ENCODE data around the gene NAA30. TPM values are rescaled to one million over a fixed set of nuclear protein-coding genes. Genes with fewer than 3 reads are reported as not detected.

The NAA30 gene
- total RNA-seq, 1 donor from 2014 or later: 15.1 TPM

DNA sequence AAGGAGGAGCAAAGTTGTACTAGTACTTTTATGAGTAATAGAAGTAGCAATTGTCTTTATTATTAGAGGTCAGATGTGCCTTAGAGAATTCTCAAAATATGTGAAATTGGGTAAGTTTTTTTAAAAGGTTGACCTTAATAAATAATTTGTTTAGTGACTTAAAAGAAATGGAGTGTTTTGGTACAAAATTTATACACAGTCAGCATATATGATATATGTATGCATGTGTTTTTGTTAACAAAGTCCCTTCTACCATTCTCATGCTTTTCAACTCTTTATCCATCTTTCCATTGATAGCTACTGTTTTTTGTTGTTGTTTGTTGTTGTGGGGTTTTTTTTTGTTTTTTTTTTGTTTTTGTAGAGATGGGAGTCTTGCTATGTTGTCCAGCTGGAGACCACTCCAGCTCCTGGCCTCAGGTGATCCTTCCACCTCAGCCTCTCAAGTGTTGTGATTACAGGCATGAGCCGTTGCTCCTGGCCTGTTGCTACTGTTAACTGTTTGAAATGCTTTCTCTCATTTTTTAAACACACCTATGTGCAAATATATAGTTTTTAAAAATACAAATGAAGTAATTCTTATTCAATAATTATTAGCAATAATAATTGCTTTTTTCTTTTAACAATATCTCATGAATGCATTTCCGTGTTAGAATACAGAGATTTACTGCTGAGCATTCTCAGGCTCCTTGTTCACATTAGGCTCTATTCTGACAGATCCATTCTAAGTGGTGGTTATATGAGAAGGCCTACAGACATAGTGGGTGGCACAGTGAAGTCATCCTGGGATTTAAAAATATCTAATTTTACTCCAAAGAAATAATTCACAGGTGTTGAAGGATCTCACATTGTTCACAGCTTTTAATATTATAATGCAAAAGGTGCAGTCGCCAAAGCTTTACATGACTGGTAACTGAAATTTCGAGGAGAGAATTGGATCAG is 10.4 kb downstream of the NAA30 start:
- peaks cover 52% of the 10 kb centered on the region for H3K36me3 Mint-ChIP-seq (ENCODE audit: unreplicated experiment)

DNA sequence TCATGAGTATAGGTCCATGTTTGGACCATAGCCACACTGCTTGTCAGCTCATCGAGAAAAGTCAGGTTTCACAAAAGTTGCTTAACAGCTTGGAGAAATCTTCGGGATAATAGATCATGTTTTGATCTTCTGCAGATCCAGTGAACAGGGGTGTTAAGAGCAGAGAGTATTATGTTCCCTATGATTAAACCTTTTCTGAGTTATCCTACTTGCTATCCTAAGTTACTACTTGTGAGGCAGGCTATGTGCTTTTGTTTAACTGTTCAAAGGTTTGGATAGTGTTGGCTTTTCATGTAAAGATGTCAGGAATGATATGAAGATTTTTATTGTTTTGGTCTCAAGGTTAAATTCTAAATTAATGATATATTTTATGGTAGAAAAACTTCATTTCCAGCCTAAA is 11.1 kb downstream of the NAA30 start:
- Mint-ChIP-seq H3K36me3 (ENCODE audit: unreplicated experiment) (peaks cover 49% of the 10 kb centered on the region), H3K9me3 (ENCODE audit: unreplicated experiment) (no peaks in the 10 kb centered on the region), H3K4me3 (ENCODE audit: unreplicated experiment) (no peak overlapping the region), H3K27ac (ENCODE audit: unreplicated experiment) (no peak overlapping the region), H3K4me1 (ENCODE audit: unreplicated experiment) (peaks cover 9% of the 10 kb centered on the region), H3K27me3 (ENCODE audit: unreplicated experiment) (no peaks in the 10 kb centered on the region)
- no peak for DNase-seq (ENCODE audit: extremely low spot score, unreplicated experiment)
- TF ChIP-seq, protein P1, sequence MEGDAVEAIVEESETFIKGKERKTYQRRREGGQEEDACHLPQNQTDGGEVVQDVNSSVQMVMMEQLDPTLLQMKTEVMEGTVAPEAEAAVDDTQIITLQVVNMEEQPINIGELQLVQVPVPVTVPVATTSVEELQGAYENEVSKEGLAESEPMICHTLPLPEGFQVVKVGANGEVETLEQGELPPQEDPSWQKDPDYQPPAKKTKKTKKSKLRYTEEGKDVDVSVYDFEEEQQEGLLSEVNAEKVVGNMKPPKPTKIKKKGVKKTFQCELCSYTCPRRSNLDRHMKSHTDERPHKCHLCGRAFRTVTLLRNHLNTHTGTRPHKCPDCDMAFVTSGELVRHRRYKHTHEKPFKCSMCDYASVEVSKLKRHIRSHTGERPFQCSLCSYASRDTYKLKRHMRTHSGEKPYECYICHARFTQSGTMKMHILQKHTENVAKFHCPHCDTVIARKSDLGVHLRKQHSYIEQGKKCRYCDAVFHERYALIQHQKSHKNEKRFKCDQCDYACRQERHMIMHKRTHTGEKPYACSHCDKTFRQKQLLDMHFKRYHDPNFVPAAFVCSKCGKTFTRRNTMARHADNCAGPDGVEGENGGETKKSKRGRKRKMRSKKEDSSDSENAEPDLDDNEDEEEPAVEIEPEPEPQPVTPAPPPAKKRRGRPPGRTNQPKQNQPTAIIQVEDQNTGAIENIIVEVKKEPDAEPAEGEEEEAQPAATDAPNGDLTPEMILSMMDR (IDR thresholded peaks at IDR 0.05): no peak

More for the DNA sequence above, 10.4 kb downstream of the NAA30 start:
- TF ChIP-seq, protein P1 (IDR thresholded peaks at IDR 0.05): no peak
- H3K4me1 Mint-ChIP-seq (ENCODE audit: unreplicated experiment): peaks cover 12% of the 10 kb centered on the region
- H3K27me3 Mint-ChIP-seq (ENCODE audit: unreplicated experiment): no peaks in the 10 kb centered on the region
- H3K9me3 Mint-ChIP-seq (ENCODE audit: unreplicated experiment): no peaks in the 10 kb centered on the region
- no peak overlapping the region for H3K27ac Mint-ChIP-seq (ENCODE audit: unreplicated experiment)
- DNase-seq (ENCODE audit: extremely low spot score, unreplicated experiment): no peak
- no peak overlapping the region for H3K4me3 Mint-ChIP-seq (ENCODE audit: unreplicated experiment)

DNA sequence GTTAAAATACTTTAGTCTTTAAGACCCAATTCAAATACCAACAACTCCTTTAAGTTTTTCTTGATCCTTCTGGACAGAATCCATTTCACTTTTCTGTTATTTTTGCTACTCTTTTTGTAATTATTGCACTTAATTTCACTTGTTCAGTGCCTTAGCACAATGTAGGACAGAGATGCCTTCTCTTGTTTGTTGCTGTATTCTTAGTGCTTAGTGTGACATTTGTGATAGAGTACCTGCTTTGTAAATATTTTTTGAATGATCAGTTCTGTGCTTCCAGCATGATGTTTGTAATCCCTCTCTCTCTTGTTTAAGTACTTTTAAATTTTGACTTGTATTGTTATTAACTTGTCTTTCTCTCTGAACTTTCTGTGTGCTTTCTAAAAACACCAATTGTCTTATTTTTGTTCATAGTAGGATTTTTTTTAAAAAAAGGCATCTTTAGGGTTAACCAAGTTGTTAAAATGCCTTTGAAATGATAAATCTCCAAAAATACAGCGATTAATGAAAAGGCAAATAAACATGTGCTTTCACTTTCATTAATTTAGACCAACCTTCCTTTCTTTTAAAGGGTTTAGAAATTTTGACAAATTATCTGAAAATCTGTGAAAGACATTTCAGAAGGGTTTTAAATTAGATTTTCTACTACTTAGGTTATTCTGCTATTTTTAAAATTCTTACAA is 11.9 kb downstream of the NAA30 start:
- Mint-ChIP-seq H3K36me3 (ENCODE audit: unreplicated experiment) (peaks cover 47% of the 10 kb centered on the region), H3K27me3 (ENCODE audit: unreplicated experiment) (no peaks in the 10 kb centered on the region), H3K4me3 (ENCODE audit: unreplicated experiment) (no peak overlapping the region), H3K4me1 (ENCODE audit: unreplicated experiment) (peaks cover 6% of the 10 kb centered on the region), H3K27ac (ENCODE audit: unreplicated experiment) (peak overlapping the region; percentile 3), H3K9me3 (ENCODE audit: unreplicated experiment) (no peaks in the 10 kb centered on the region)
- no peak for DNase-seq (ENCODE audit: extremely low spot score, unreplicated experiment)
- TF ChIP-seq, protein P1 (IDR thresholded peaks at IDR 0.05): no peak

DNA sequence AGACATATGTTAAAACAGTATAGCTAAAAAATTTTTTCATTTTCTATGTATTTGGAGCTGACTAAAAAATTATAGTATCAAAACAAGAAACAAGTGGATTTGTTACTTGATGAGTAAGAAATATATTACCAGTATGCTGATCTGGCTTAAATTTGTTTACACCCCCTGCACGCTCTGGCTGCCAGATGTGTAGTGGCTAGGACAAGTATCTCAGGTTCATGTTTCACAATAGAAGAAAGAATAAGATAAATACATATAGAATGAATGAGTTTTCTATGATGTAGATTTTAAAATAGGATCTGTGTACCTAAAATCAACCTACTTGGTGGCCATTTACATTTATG is 13.1 kb downstream of the NAA30 start:
- Mint-ChIP-seq H3K27ac (ENCODE audit: unreplicated experiment) (no peak overlapping the region), H3K4me1 (ENCODE audit: unreplicated experiment) (peaks cover 6% of the 10 kb centered on the region), H3K9me3 (ENCODE audit: unreplicated experiment) (no peaks in the 10 kb centered on the region), H3K36me3 (ENCODE audit: unreplicated experiment) (peaks cover 54% of the 10 kb centered on the region), H3K4me3 (ENCODE audit: unreplicated experiment) (no peak overlapping the region), H3K27me3 (ENCODE audit: unreplicated experiment) (no peaks in the 10 kb centered on the region)
- no peak for DNase-seq (ENCODE audit: extremely low spot score, unreplicated experiment)
- TF ChIP-seq, protein P1 (IDR thresholded peaks at IDR 0.05): no peak

DNA sequence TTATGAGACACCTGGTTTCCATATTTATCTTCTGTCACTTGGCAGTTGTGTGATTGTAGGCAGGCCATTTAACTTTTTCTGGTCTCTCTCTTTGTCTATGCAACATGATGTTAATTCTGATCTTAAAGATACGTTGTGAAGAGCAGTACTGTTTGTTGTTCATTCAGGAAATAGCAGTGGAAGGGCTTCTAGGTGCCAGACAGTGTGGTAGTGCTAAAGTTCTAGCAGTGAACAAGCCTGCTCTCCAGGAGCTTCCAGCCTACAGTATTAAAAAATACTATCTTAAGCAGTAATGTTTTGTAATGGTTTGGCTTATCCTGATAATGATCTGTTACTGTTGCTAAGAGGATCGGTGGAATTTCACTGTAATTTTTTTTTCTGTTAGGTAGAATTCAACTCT is 15.2 kb downstream of the NAA30 start:
- Mint-ChIP-seq H3K27ac (ENCODE audit: unreplicated experiment) (no peak overlapping the region), H3K9me3 (ENCODE audit: unreplicated experiment) (no peaks in the 10 kb centered on the region)

More for the DNA sequence above, 15.2 kb downstream of the NAA30 start:
- TF ChIP-seq, protein P1 (IDR thresholded peaks at IDR 0.05): no peak
- H3K4me1 Mint-ChIP-seq (ENCODE audit: unreplicated experiment): peaks cover 6% of the 10 kb centered on the region
- H3K4me3 Mint-ChIP-seq (ENCODE audit: unreplicated experiment): no peak overlapping the region
- no peak for DNase-seq (ENCODE audit: extremely low spot score, unreplicated experiment)
- no peaks in the 10 kb centered on the region for H3K27me3 Mint-ChIP-seq (ENCODE audit: unreplicated experiment)
- H3K36me3 Mint-ChIP-seq (ENCODE audit: unreplicated experiment): peaks cover 54% of the 10 kb centered on the region
